Measurements from ENCODE around the gene RIOK3. TPM values are rescaled to one million over a fixed set of nuclear protein-coding genes. Genes with fewer than 3 reads are reported as not detected.

Gene RIOK3
- total RNA-seq, 1 experiment from 2014 or later = 42.5 TPM

GRCh38 chr18:23484561-23485182 lies 31.6 kb downstream of the RIOK3 start:
- DNase-seq (ENCODE audit: low read depth, low spot score) = no peak
- Histone ChIP-seq H3K9ac (ENCODE audit: low read length) (no peak overlapping the region), H4K20me1 (ENCODE audit: insufficient read depth) (no peaks in the 10 kb centered on the region), H3K27me3 (ENCODE audit: insufficient read depth, low read length) (no peaks in the 10 kb centered on the region), H3K4me1 (ENCODE audit: control insufficient read depth in 1 of 2, insufficient read depth in 2 of 2, low read length in 2 of 2) (no peaks in the 10 kb centered on the region), H3K4me3 (replicated peaks in 1 of 2; ENCODE audit: low read depth in 1 of 2, low read length in 2 of 2) (no peak overlapping the region), H3K9me3 (ENCODE audit: control insufficient read depth in 1 of 2, insufficient read depth in 1 of 2, low read depth in 1 of 2, low read length in 2 of 2) (no peaks in the 10 kb centered on the region), H2AFZ (ENCODE audit: low read depth, low read length, poor library complexity, severe bottlenecking) (no peak overlapping the region), H3K4me2 (ENCODE audit: low read length) (no peak overlapping the region), H3K9me2 (ENCODE audit: insufficient read depth) (no peaks in the 10 kb centered on the region), H3K36me3 (ENCODE audit: control insufficient read depth in 1 of 2, insufficient read depth in 2 of 2, low read length in 2 of 2) (peaks cover 8 to 23% of the 10 kb centered on the region in 2 experiments), H3K79me2 (ENCODE audit: insufficient read depth, low read length) (no peaks in the 10 kb centered on the region), H3K27ac (ENCODE audit: low read depth, low read length) (no peak overlapping the region)
- POLR2A ChIA-PET = no interaction called here
- no peak for ATAC-seq
- intact Hi-C loops (cut with micrococcal nuclease) = no loop called here
- RAD21 ChIA-PET (ENCODE audit: low non-redundant PET in 1 of 2, low total read pairs in 2 of 2, uncharacterized antibody in 2 of 2, unreplicated experiment in 2 of 2) = no interaction called here
- CTCF ChIA-PET = interaction anchor here (1.2 to 1.3 kb wide), 2 partner anchors 13 to 218 kb away, joined by 5 to 6 read pairs; no protein-coding TSS in a partner anchor
- no peak for TF ChIP-seq JUND (IDR thresholded peaks at IDR 0.05)
- no peak for TF ChIP-seq SRF (IDR thresholded peaks at IDR 0.05; ENCODE audit: low read depth)
- TF ChIP-seq REST (IDR thresholded peaks at IDR 0.05; ENCODE audit: low read depth) = no peak
- TF ChIP-seq YY1 (IDR thresholded peaks at IDR 0.05; ENCODE audit: extremely low read depth, insufficient replicate concordance, low read depth, low read length) = no peak
- BruUV-seq (replicated peaks) = no TSS peak

- CTCF ChIA-PET = interaction anchor here (1.2 kb wide), 1 partner anchor 218 kb away, joined by 5 read pairs; no protein-coding TSS in a partner anchor
- TF ChIP-seq CEBPB (IDR thresholded peaks at IDR 0.05; ENCODE audit: low read depth) = no peak
- TF ChIP-seq MAX (IDR thresholded peaks at IDR 0.05) = no peak
- TF ChIP-seq ZBTB33 (IDR thresholded peaks at IDR 0.05; ENCODE audit: extremely low read depth, insufficient replicate concordance, low read length) = no peak
- TF ChIP-seq TCF7L2 (IDR thresholded peaks at IDR 0.05; ENCODE audit: borderline replicate concordance, extremely low read depth, insufficient read depth, insufficient read length) = no peak
- TF ChIP-seq FOSL1 (IDR thresholded peaks at IDR 0.05; ENCODE audit: low read depth) = no peak
- no peak for TF ChIP-seq CBX3 (IDR thresholded peaks at IDR 0.05; ENCODE audit: low read depth)
- no peak for TF ChIP-seq SRF (IDR thresholded peaks at IDR 0.05; ENCODE audit: low read depth)
- no peak for TF ChIP-seq ZFX (IDR thresholded peaks at IDR 0.05)
- no peak for TF ChIP-seq EZH2 (IDR thresholded peaks at IDR 0.05)
- TF ChIP-seq ATF3 (IDR thresholded peaks at IDR 0.05) = no peak
- TF ChIP-seq EZH2phosphoT487 (IDR thresholded peaks at IDR 0.05; ENCODE audit: borderline replicate concordance) = no peak
- TF ChIP-seq JUND (IDR thresholded peaks at IDR 0.05) = no peak
These were observed 32.3 kb downstream of the RIOK3 start for GRCh38 chr18:23485386-23485785.

More at GRCh38 chr18:23485386-23485785, 32.3 kb downstream of the RIOK3 start:
- H3K27ac ChIP-seq (ENCODE audit: low read depth, low read length) = no peak overlapping the region
- H3K27me3 ChIP-seq (ENCODE audit: insufficient read depth, low read length) = no peaks in the 10 kb centered on the region
- intact Hi-C loops (cut with micrococcal nuclease) = no loop called here
- no peak overlapping the region for H3K4me2 ChIP-seq (ENCODE audit: low read length)
- no peaks in the 10 kb centered on the region for H3K9me3 ChIP-seq (ENCODE audit: control insufficient read depth in 1 of 2, insufficient read depth in 1 of 2, low read depth in 1 of 2, low read length in 2 of 2)
- no peak overlapping the region for H2AFZ ChIP-seq (ENCODE audit: low read depth, low read length, poor library complexity, severe bottlenecking)
- ChIA-PET RAD21 (ENCODE audit: low non-redundant PET in 1 of 2, low total read pairs in 2 of 2, uncharacterized antibody in 2 of 2, unreplicated experiment in 2 of 2) (no interaction called here), POLR2A (no interaction called here)
- no peak overlapping the region for H3K9ac ChIP-seq (ENCODE audit: low read length)
- no TSS peak for BruUV-seq (replicated peaks)
- H3K4me1 ChIP-seq (ENCODE audit: control insufficient read depth in 1 of 2, insufficient read depth in 2 of 2, low read length in 2 of 2) = no peaks in the 10 kb centered on the region
- H3K79me2 ChIP-seq (ENCODE audit: insufficient read depth, low read length) = no peaks in the 10 kb centered on the region
- H3K36me3 ChIP-seq (ENCODE audit: control insufficient read depth in 1 of 2, insufficient read depth in 2 of 2, low read length in 2 of 2) = peaks cover 1 to 16% of the 10 kb centered on the region in 2 experiments; a peak in 3 of 4 replicates
- no peaks in the 10 kb centered on the region for H4K20me1 ChIP-seq (ENCODE audit: insufficient read depth)
- no peak for ATAC-seq
- no peak overlapping the region for H3K4me3 ChIP-seq (replicated peaks in 1 of 2; ENCODE audit: low read depth in 1 of 2, low read length in 2 of 2)
- no peaks in the 10 kb centered on the region for H3K9me2 ChIP-seq (ENCODE audit: insufficient read depth)
- no peak for DNase-seq (ENCODE audit: low read depth, low spot score)

Data from HCT116 (cell line).